Right kidney (tissue), 1 donor: ENCODE measurements around the gene PRMT9.
A peak's percentile ranks its signal among the peaks of the same experiment; 100 is the strongest.

ENCODE experiments used
- DNase-seq: peaks from one replicate; pipeline ENCODE4 v3.0.0-alpha.2; 2016

Gene PRMT9

DNA sequence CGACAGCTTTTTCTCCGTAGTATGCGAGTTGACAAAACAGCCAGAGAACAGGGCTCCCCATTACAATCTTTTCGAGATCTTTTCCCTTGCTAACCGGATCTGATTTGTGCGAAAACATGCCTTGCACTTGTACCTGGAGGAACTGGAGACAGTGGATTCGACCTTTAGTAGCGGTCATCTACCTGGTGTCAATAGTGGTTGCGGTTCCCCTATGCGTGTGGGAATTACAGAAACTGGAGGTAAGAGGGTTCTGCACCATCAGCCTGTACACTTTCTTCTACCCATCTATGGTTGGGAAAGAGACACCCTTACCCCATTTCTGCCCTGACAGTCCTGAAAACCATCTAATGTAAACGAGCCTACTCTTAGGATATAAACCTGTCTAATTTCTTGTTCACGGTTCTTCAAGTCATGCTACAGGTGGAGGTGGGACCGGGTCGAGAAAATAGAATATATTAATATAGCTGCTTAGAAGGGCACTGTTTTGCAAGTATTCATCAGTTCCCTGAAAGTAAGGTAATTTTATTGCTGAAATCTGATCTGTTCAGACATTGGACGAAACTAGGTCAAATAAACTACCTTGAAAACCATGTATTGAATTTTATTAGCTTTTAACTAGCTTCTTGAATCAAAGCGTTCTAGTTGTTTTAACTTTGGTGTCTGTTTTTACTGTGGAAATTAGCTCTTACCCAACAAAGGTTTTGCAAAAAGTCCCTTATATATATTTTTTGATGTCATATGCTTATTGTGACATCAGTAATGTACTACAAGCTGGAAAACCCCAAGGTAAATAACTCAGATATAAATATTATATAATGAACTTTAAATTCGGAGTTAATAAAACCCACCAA, 65.9 kb downstream of the PRMT9 start:
- DNase-seq: no peak

DNA sequence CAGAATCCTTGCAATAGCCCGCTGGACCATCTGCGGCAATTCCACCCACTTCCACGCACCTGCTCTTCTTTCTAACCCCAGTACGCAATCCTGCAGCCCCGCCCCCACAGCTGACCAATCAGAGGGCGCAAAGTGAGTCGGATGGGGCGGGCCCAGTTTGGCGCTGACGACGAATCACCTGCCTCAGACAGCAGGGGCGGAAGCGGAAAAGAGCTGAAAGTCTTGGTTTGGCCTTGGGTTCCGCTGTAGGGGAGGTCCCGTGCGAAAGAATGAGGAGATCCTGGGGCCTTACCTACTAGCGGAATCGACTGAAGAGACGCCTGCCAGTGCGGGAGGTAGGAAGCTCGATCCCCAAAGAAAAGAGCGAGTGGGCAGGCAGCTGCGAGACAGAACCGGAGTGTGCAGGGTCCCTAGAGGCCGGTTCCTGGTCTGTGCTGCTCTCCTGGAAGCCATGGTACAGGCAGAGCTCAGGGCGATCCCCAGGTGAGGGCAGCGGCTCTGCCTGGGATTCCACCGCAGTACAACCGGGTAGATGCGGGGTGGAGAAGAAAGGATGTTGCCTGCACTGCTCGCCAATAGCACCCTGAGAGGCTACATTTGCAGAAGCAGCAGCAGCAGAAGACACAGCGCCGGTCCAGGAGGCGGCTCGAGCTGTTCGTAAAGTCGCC, 66.7 kb downstream of the PRMT9 start, which contains the start of gene TMEM184C:
Gene TMEM184C (plus strand): TSS at position 225 of the 668 bp plus-strand sequence. CDS start 560 bp downstream, outside the sequence.
- DNase-seq: peak; percentile 90

DNA sequence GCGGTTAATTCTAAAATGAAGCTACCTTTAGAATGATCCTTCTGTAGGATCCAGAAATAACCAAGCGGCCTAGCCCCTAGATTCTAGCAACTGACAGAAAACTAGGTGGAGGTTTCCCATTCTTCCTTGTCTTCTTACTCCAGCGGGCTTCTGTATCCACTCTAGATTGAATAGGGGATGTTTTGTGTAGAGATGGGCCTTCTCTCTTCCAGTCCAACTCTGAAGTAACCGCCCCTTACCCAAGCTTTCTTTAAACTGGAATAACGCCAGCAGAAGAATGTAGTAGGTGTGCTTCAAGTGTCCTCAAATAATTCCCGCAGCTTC, 67.2 kb downstream of the PRMT9 start:
- no peak for DNase-seq

- DNase-seq: no peak
Measured at GRCh38 chr4:147610686-147611085, 73.3 kb downstream of the PRMT9 start.

GRCh38 chr4:147607471-147607870, 76.5 kb downstream of the PRMT9 start:
- DNase-seq: no peak

DNA sequence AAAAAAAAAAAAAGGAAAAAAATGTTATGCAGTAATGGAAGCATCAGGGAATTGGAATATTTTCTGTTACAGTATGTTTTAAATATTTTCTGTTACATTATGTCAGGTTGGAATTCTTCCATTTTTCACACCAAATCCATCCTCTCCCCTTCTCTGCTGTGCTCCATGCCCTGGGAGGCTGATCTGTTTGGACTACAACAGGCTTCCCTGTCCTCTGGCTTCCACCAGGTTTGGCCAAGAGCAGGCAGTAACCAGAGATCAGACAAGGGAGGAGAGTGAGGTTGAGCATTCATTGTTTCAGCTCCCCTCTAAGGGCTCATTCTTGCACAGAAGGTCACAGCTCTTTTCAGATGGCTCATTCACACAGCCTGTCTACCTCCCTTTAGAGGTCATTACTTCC, 78.5 kb downstream of the PRMT9 start:
- no peak for DNase-seq

DNA sequence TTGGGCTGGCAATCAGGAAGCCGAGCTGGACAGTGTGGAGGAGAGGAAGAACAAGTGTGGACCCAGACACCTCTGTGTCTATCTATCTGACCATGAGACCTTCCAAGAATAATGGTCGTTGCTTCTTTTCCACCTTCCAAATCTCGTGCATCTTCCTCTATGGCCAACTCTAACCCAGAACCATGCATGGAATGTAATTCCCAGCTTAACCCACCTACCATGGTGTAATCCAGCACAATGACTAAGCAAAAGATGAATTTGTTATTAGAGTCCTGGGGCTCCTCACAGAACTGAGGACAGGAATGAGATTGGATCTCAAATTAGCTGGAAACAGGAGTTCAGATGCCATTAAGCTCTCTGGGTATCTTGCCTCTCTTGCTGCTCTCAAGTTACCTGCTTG, 84.2 kb downstream of the PRMT9 start:
- DNase-seq: no peak

- no peak for DNase-seq
Measured at GRCh38 chr4:147599206-147599605, 84.8 kb downstream of the PRMT9 start.

DNA sequence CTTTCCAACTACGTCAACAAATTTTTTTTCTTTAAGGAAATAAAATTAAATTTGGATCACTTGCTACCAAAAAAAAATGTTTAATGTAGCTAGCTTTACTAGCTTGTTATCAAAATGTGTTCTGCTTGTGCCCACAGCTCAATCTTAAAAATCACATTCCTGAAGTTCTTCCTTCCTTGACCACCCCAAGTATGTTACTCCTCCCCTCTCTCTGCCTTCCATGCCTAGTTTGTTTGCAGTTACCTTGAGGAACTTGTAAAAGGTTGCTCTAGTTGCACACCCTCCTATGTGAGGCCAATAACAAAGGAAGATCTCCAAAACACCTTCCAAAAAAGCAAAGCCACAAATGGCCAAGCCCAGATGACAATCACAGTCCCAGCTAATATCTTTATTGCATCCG, 86.4 kb downstream of the PRMT9 start:
- no peak for DNase-seq

GRCh38 chr4:147596981-147597380, 87.0 kb downstream of the PRMT9 start:
- no peak for DNase-seq

DNA sequence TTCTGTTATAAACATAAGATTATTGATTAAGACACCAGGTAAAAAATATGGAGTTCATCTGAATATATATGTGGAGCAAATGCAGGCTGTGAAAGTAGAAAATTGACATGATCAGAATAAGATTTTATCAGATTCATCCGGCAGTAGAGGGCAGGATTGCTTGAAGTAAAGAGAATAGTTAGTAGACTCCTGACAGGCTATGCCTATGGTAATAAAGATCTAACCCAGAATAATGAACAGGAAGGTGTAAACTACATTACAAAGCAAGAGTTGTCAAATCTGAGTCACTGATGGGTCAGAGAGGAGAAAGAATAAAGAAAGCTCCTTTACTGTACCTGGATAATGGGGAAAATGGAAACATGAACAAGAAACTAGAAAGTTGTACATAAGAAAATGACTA, 87.6 kb downstream of the PRMT9 start:
- DNase-seq: no peak

DNA sequence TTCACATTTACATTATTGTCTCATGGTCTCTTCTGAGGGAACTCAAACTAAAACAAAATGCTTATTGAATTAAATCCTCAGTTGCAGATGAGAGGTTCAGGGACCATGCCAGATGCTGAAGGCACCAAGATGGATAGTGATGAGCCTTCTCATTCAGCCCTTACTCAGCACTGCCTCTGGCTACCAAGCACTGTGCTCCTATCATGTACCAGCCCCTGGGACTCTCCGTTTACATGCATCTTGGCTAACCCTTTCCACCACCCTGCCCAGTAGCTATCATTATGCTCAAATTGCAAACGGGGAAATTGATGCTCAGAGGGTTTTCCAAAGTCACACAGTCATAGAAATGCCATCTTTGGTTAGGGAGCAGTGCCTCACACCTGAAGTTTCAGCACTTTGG, 89.4 kb downstream of the PRMT9 start:
- DNase-seq: no peak

GRCh38 chr4:147594107-147594506, 89.9 kb downstream of the PRMT9 start:
- no peak for DNase-seq

DNA sequence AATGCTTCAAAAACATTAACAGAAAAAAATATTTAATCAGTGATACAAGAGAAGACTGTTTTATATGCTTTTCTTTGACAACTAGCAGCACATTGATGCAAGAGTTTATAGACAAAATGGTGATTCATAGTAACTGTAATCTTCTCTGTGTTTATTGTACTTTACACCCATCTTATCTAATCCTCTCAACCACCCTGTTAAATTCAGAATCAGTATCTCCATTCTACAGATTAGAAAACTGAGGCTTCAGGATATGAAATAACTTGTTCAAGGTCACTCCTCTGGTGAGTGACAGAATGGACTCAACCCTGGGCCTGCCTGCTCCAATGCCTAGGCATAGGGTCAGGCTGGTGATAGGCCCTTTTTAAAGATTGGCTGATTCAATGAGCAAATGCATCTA, 92.9 kb downstream of the PRMT9 start:
- DNase-seq: no peak

- DNase-seq: peak; percentile 32
Measured at GRCh38 chr4:147590249-147590920, 93.6 kb downstream of the PRMT9 start.

- DNase-seq: no peak
Measured at GRCh38 chr4:147589586-147589985, 94.4 kb downstream of the PRMT9 start.
